GM21360 (cell line): ENCODE results near the gene PCBP3.
"Not testable (repeated sequence)": the region's sequence is repeated elsewhere in the genome, so short reads cannot be mapped to it uniquely, and the experiment has no call there.

Experiments used
- ATAC-seq: cut with Tn5 transposase; IDR thresholded peaks from one replicate; pipeline ENCODE4 v1.9.1; 2021; ENCODE audit warnings: mild to moderate bottlenecking, moderate library complexity; ENCODE audit not compliant: unreplicated experiment

Gene PCBP3

GRCh38 chr21:45952974-45953373 lies 309.4 kb downstream of the PCBP3 start:
- no peak for ATAC-seq

DNA sequence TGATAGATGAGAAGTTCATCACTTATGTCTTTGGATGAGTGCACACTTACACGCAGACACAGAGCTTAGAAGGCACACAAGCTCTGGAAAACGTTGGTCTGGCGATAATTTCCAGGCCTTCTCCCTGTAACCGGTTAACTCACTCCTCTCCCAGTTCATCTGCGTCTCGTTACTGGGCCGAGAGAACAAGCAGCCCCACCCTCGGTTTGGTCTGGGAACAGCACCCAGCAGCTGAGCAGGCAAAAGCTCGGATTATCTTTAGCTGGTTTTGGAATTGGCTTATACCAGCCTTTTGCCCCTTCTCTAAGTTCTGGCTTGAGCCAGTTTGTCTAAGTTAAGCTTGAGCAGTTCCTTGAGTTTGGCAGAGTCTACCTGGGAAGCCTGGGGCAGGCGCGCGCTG lies 310.7 kb downstream of the PCBP3 start:
- no peak for ATAC-seq

DNA sequence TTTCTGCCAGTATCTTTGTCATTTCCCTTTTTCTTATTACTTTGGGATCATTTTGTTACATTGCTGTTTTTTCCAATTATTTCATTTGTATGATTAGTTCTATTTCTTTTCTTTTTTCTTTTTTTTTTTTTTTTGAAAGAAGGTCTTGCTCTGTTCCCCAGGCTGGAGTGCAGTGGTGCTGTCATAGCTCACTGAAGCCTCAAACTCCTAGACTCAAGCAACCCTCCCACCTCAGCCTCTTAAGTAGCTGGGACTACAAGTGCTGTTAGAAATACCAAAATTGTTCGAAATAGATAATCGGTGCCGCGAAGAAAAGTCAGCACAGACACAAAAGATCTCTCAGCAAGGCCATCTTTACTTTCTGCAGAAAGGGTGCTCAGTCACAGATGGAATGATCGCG lies 311.4 kb downstream of the PCBP3 start:
- ATAC-seq = no peak

- ATAC-seq = no peak
Measured at GRCh38 chr21:45957551-45957950, 314.0 kb downstream of the PCBP3 start.

GRCh38 chr21:45957981-45958600 lies 314.6 kb downstream of the PCBP3 start:
- ATAC-seq = no peak

GRCh38 chr21:45959182-45959581 lies 315.7 kb downstream of the PCBP3 start:
- ATAC-seq = no peak

DNA sequence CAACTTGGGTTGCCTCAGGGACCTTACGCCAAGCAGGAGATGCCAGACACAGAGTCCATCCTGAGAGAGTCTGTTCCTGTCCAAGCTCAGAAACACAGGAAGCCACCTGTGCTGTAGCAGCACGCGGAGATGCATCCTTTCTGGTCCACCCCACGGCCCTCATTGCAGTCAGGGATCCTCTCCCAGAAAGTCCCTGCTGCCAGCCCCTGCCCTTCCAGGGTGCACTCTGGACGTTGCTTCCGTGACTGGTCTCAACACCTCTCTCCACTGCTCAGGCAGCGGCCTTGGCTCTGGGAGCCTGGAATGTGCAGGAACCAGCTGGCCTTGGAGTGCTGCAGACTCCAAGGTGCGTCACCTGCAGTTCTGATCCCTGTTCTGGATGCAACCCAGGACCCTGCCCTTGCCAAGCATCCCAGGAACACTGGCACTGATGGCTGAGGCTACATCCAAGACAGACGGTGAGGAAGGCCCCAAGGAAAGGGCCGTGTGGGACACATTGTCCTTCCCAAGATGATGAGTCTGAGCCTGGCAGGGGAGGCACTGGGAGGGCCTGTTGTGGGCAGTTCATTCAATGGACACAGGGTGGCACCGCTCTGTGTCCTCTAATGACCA lies 316.4 kb downstream of the PCBP3 start:
- ATAC-seq = no peak

GRCh38 chr21:45961408-45961807 lies 317.9 kb downstream of the PCBP3 start:
- ATAC-seq = not testable (repeated sequence)

DNA sequence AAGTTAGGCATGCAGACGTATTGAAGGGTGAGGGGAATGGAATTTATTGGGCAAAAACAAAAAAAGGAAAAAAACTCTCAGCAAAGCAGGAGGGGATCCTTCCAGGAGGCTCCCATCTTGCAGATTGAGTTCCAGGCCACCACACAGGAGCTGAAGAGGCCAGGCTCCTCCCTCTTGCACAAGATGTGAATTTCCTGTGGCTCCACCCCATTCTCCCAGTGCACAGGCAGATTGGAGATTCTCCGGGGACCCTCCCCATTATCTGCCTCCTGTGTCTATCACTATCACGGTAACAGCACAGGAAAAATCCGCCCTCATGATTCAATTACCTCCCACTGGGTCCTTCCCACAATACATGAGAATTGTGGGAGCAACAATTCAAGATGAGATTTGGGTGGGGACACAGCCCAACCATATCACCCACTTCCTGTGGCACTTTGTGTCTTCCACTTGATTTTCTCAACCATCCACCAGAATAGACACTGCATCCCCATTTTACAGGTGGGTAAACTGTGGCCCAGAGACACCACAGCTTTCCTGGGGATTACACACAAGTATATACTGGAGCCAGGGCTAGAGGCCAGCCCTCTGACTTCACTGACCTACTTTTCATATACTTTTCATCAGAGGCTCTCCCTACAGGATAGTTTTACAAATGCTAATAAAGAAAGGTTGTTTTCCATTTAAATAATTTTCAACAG lies 319.2 kb downstream of the PCBP3 start:
- ATAC-seq = no peak

DNA sequence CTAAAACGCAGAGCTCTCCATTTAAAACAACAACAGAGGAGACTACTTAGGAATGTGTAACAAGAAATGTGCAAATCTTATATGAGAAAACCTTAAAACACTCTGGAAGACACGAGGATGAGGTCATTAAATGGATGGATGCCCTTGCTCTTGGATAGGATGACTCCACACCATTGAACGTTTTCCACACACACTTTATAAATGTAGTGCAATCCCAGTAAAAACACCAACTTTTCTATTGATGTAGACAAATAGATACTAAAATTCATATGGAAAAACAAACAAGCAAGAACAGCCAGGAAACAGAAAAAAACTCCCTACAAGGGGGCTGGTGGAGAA lies 319.7 kb downstream of the PCBP3 start:
- no peak for ATAC-seq

DNA sequence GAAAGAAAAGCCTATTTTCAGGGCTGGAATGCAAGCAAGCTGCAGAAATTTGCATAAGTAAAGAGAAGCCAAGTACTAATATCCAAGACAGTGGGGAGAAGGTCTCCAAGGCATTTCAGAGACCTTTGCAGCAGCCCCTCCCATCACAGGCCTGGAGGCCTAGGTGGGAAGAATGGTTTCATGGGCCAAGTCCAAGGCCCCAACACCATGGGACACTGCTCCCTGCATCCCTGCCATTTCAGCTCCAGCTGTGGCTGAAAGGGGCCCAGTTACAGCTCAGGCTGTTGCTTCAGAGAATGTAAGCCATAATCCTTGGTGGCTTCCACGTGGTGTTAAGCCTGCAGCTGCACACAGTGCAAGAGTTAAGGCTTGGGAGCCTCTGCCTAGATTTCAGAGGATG lies 321.1 kb downstream of the PCBP3 start:
- ATAC-seq = no peak

DNA sequence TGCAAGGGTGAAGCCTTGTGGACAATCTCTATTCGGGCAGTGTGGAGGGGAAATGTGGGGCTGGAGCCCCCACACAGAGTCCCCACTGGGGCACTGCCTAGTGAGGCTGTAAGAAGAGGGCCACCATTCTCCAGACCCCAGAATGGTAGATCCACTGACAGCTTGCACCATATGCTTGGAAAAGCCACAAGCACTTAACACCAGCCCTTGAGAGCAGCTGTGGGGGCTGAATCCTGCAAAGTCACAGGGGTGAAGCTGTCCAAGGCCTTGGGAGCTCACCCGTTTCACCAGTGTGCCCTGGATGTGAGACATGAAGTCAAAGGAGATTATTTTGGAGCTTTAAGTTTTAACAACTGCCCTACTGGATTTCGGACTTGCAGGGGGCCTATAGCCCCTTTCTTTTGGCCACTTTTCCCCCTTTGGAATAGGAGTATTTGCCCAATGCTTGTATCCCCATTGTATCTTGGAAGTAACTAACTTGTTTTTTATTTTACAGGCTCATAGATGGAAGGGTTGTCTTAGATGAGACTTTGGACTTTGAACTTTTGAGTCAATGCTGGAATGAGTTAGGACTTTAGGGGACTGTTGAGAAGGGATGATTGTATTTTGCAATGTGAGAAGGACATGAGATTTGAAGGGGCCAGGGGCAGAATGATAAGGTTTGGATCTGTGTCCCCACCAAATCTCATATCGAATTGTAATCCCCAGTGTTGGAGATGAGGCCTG lies 321.7 kb downstream of the PCBP3 start:
- no peak for ATAC-seq

DNA sequence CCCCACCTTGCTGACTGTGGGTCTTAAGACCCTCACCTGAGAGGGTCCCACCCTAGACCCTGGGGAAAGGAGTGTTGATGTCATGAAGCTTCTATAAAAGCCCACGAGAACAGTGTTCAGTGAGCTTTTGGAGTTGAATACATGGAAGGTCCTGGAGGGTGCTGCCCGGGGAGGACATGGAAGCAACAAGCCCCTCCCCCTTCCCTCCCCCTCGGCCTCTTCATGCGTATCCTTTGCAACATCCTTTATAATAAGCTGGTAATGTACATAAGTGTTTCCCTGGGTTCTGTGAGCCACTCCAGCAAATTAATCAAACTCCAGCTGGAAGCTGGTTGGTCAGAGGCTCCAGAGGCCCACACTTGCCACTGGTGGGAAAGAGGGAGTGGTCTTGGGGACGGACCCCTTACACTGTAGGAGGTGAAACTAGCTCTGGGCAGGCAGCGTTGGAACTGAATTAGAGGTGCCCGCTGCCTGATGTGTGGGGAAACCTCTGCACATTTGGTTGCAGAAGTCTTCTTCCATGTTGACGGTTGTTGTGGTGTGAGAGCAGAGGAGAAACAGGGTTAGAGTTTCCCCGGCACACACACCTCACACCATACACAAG lies 323.4 kb downstream of the PCBP3 start:
- no peak for ATAC-seq

- ATAC-seq = no peak
Measured at GRCh38 chr21:45969921-45970673, 326.6 kb downstream of the PCBP3 start.

- no peak for ATAC-seq
Measured at GRCh38 chr21:45970674-45971615, 327.4 kb downstream of the PCBP3 start.

DNA sequence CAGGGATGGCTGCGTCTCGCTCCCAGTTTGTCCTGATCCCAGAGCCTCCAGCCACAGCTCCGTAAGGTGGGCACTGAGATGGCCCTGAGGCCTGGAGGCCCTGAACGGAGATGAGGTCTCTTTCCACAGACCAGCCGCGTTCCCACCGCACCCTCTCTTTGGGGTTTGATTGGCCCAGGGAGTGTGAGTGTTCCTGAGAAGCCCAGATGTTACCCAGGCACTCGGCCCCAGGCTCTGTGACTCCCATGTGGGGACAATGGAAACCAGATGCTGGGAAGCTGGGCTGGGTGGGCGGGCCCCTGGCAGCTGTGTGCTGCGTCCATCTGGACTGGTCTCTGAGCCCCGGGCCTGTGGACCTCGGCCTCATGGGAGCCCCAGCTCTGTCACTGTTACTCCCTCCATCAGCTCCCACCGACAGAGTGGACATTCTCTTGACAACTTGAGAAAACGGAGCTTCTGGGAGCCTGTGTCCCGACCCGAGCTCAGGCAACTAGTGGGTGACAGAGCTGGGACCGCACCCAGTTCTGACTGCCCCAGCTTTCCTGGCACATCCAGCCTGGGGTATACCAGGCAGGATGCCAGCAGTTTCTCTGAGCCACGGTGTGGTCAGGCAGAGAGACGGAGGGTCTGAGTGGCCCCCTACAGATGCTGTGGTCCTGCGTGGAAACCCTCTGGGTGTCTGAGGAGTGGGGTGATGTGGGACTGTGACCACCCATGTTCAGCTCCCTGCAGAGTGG lies 328.3 kb downstream of the PCBP3 start:
- ATAC-seq = no peak

GRCh38 chr21:45972353-45972715 lies 328.8 kb downstream of the PCBP3 start:
- no peak for ATAC-seq

- ATAC-seq = no peak
Measured at GRCh38 chr21:45972716-45973474, 329.4 kb downstream of the PCBP3 start.
